GM21381 (cell line): ENCODE data around the gene MYDGF.

ENCODE experiments used
- ATAC-seq: cut with Tn5 transposase; IDR thresholded peaks from one replicate; pipeline ENCODE4 v1.9.1; 2021; ENCODE audit warnings: mild to moderate bottlenecking, moderate library complexity; ENCODE audit not compliant: unreplicated experiment

The MYDGF gene

GRCh38 chr19:4613254-4613751 is 56.8 kb downstream of the MYDGF start:
- no peak for ATAC-seq

GRCh38 chr19:4609878-4610511 is 60.1 kb downstream of the MYDGF start:
- ATAC-seq, result no peak
